Neural cell (in vitro differentiated cells): Measurements from ENCODE around the gene MYBPC3. TPM values are rescaled to one million over a fixed set of nuclear protein-coding genes. Genes with fewer than 3 reads are reported as not detected.

Source experiments
- H2AFZ ChIP-seq: fragments of 200-600, 300-800 bp; sonication (generic), shearing (Covaris generic); 2 replicates; pipeline ENCODE4 v1.6.0; 2014; ENCODE audit warnings: low read depth, mild to moderate bottlenecking, antibody characterized with exemption, low read length, moderate library complexity
- H3F3A ChIP-seq: fragments of 200-600 bp; shearing (Covaris generic); 2 replicates; pipeline ENCODE4 v1.6.1; 2016; ENCODE audit warnings: mild to moderate bottlenecking, moderate library complexity, mixed read lengths, antibody characterized with exemption, low read length; ENCODE audit not compliant: insufficient read depth, poor library complexity, severe bottlenecking
- H3K27ac ChIP-seq: fragments of 200-600, 300-800 bp; sonication (generic), shearing (Covaris generic); 2 replicates; pipeline ENCODE4 v1.5.1; 2014; ENCODE audit warnings: mild to moderate bottlenecking, low read length, moderate library complexity
- H3K27me3 ChIP-seq: fragments of 300-800, 200-600 bp; sonication (generic), shearing (Covaris generic); 2 replicates; pipeline ENCODE4 v1.6.0; 2014; ENCODE audit warnings: mild to moderate bottlenecking, low read depth, low read length, moderate library complexity; ENCODE audit not compliant: insufficient read depth
- H3K36me3 ChIP-seq: fragments of 300-800, 200-600 bp; sonication (generic), shearing (Covaris generic); 2 replicates; pipeline ENCODE4 v1.5.1; 2014; ENCODE audit warnings: mild to moderate bottlenecking, antibody characterized with exemption, low read length, moderate library complexity; ENCODE audit not compliant: insufficient read depth
- H3K4me2 ChIP-seq: fragments of 300-800, 200-600 bp; sonication (generic), shearing (Covaris generic); 2 replicates; pipeline ENCODE4 v1.6.0; 2014; ENCODE audit warnings: mild to moderate bottlenecking, low read length
- H3K4me3 ChIP-seq: fragments of 300-800, 200-600 bp; sonication (generic), shearing (Covaris generic); 2 replicates; pipeline ENCODE4 v1.5.1; 2014; ENCODE audit warnings: mild to moderate bottlenecking, low read length, moderate library complexity
- H3K79me2 ChIP-seq: fragments of 200-600 bp; shearing (Covaris generic); replicated peaks from 2 replicates; pipeline ENCODE4 v1.6.0; 2014; ENCODE audit warnings: mild to moderate bottlenecking, low read length, moderate library complexity; ENCODE audit not compliant: insufficient read depth
- H3K9ac ChIP-seq: fragments of 300-800, 200-600 bp; sonication (generic), shearing (Covaris generic); 2 replicates; pipeline ENCODE4 v1.6.1; 2016; ENCODE audit warnings: mild to moderate bottlenecking, low read length, mixed read lengths
- H3K9me2 ChIP-seq: fragments of 200-600 bp; shearing (Covaris generic); 2 replicates; pipeline ENCODE4 v1.6.1; 2016; ENCODE audit warnings: mild to moderate bottlenecking, low read length, mixed read lengths; ENCODE audit not compliant: insufficient read depth
- H3K9me3 ChIP-seq: fragments of 200-600, 300-800 bp; sonication (generic), shearing (Covaris generic); 2 replicates; pipeline ENCODE4 v1.6.1; 2016; ENCODE audit warnings: mild to moderate bottlenecking, mixed run types, low read length, moderate library complexity, mixed read lengths
- H4K20me1 ChIP-seq: fragments of 200-600 bp; shearing (Covaris generic); 2 replicates; pipeline ENCODE4 v1.6.1; 2016; ENCODE audit warnings: mild to moderate bottlenecking, mixed run types; ENCODE audit not compliant: insufficient read depth
- CTCF ChIP-seq: fragments of 450-650 bp; IDR thresholded peaks from 2 replicates; pipeline ENCODE4 v1.5.1; 2014; ENCODE audit warnings: antibody characterized with exemption, mild to moderate bottlenecking, moderate library complexity; ENCODE audit not compliant: poor library complexity, severe bottlenecking
- EP300 ChIP-seq: fragments of 450-650 bp; conservative IDR thresholded peaks from 2 replicates; pipeline ENCODE4 v1.6.1; 2014; ENCODE audit warnings: antibody characterized with exemption, mild to moderate bottlenecking, moderate library complexity; ENCODE audit not compliant: poor library complexity, severe bottlenecking
- EZH2 ChIP-seq: fragments of 200-600, 300-800 bp; shearing (Covaris generic), sonication (generic); IDR thresholded peaks from 2 replicates; pipeline ENCODE4 v1.6.1; 2014; ENCODE audit warnings: antibody characterized with exemption, low read length, borderline replicate concordance, mild to moderate bottlenecking; ENCODE audit not compliant: insufficient read depth, poor library complexity, severe bottlenecking
- MXI1 ChIP-seq: fragments of 450-650 bp; conservative IDR thresholded peaks from 2 replicates; pipeline ENCODE4 v1.6.1; 2014; ENCODE audit warnings: antibody characterized with exemption, mild to moderate bottlenecking; ENCODE audit not compliant: poor library complexity, severe bottlenecking
- POLR2AphosphoS5 ChIP-seq: IDR thresholded peaks from 2 replicates; pipeline ENCODE4 v1.6.1; 2012
- RAD21 ChIP-seq: fragments of 450-650 bp; conservative IDR thresholded peaks from 2 replicates; pipeline ENCODE4 v1.6.1; 2014; ENCODE audit warnings: antibody characterized with exemption, mild to moderate bottlenecking, moderate library complexity
- REST ChIP-seq: IDR thresholded peaks from 2 replicates; pipeline ENCODE4 v1.6.1; 2012; ENCODE audit warnings: borderline replicate concordance
- SMC3 ChIP-seq: fragments of 450-650 bp; conservative IDR thresholded peaks from 2 replicates; pipeline ENCODE4 v1.6.1; 2014; ENCODE audit warnings: antibody characterized with exemption, mild to moderate bottlenecking, moderate library complexity; ENCODE audit not compliant: poor library complexity
- TAF1 ChIP-seq: IDR thresholded peaks from 2 replicates; pipeline ENCODE4 v1.6.1; 2012; ENCODE audit warnings: low read depth
- polyA plus RNA-seq: library from polyadenylated mRNA; depleted of rRNA; stranded (reverse); fragments of >200 nt; gene quantifications from 2 replicates; pipeline ENCODE4 v1.2.3, GENCODE V29; 2014

Gene MYBPC3
- polyA plus RNA-seq, 1 donor from 2014 or later, result not detected

- TF ChIP-seq POLR2AphosphoS5 (no peak), RAD21 (no peak), EP300 (no peak), SMC3 (no peak), CTCF (no peak), EZH2 (no peak), MXI1 (no peak), TAF1 (no peak), REST (no peak)
- no peaks in the 10 kb centered on the region for H3K9me3 ChIP-seq
- no peak overlapping the region for H2AFZ ChIP-seq
- H3K9ac ChIP-seq, result no peak overlapping the region
- H3K27ac ChIP-seq, result no peak overlapping the region
- H4K20me1 ChIP-seq, result no peaks in the 10 kb centered on the region
- H3K4me3 ChIP-seq, result no peak overlapping the region
- no peaks in the 10 kb centered on the region for H3K9me2 ChIP-seq
- no peaks in the 10 kb centered on the region for H3K27me3 ChIP-seq
- H3K4me2 ChIP-seq, result no peak overlapping the region
- H3F3A ChIP-seq, result no peaks in the 10 kb centered on the region
- no peaks in the 10 kb centered on the region for H3K36me3 ChIP-seq
- no peaks in the 10 kb centered on the region for H3K79me2 ChIP-seq
These were observed 22.2 kb upstream of the MYBPC3 start for GRCh38 chr11:47374720-47375019.

- Histone ChIP-seq H3K36me3 (no peaks in the 10 kb centered on the region), H3K79me2 (no peaks in the 10 kb centered on the region), H3F3A (no peaks in the 10 kb centered on the region), H3K9me2 (no peaks in the 10 kb centered on the region), H3K4me2 (no peak overlapping the region), H3K27me3 (no peaks in the 10 kb centered on the region), H4K20me1 (no peaks in the 10 kb centered on the region), H2AFZ (no peak overlapping the region), H3K9me3 (no peaks in the 10 kb centered on the region), H3K4me3 (no peak overlapping the region), H3K27ac (no peak overlapping the region), H3K9ac (no peak overlapping the region)
- TF ChIP-seq SMC3 (peak; percentile 44), EZH2 (no peak), CTCF (peak; percentile 48)
These were observed 21.6 kb upstream of the MYBPC3 start for GRCh38 chr11:47373876-47374719.
